ENCODE measurements around the gene USP17L19.
"Not testable (repeated sequence)": the region's sequence is repeated elsewhere in the genome, so short reads cannot be mapped to it uniquely, and the experiment has no call there.

USP17L19 gene

GRCh38 chr4:9253078-9253477 lies at the start of gene USP17L19:
Gene USP17L19 (plus strand): TSS chr4:9253378. CDS start chr4:9253378, 0 bp downstream.
- not testable (repeated sequence) for DNase-seq

- not testable (repeated sequence) for DNase-seq
Observed at GRCh38 chr4:9210357-9210756, 42.8 kb upstream of the USP17L19 start, which contains the start of gene USP17L10. Gene USP17L10 (plus strand): TSS chr4:9210657. CDS start chr4:9210657, 0 bp downstream.

- DNase-seq: not testable (repeated sequence)
Observed at GRCh38 chr4:9214701-9215100, 38.5 kb upstream of the USP17L19 start.

- DNase-seq: not testable (repeated sequence)
Observed at GRCh38 chr4:9215105-9215504, 38.1 kb upstream of the USP17L19 start, which contains the start of gene USP17L11. Gene USP17L11 (plus strand): TSS chr4:9215405. CDS start chr4:9215405, 0 bp downstream.

GRCh38 chr4:9219852-9220251 lies 33.3 kb upstream of the USP17L19 start, which contains the start of gene USP17L12:
Gene USP17L12 (plus strand): TSS chr4:9220152. CDS start chr4:9220152, 0 bp downstream.
- DNase-seq: not testable (repeated sequence)

GRCh38 chr4:9224596-9224995 lies 28.6 kb upstream of the USP17L19 start, which contains the start of gene USP17L13:
Gene USP17L13 (plus strand): TSS chr4:9224896. CDS start chr4:9224896, 0 bp downstream.
- not testable (repeated sequence) for DNase-seq

GRCh38 chr4:9230249-9230648 lies 22.9 kb upstream of the USP17L19 start:
- peak; percentile 5 for DNase-seq

GRCh38 chr4:9234085-9234484 lies 19.1 kb upstream of the USP17L19 start, which contains the start of gene USP17L15:
Gene USP17L15 (plus strand): TSS chr4:9234385. CDS start chr4:9234385, 0 bp downstream.
- not testable (repeated sequence) for DNase-seq

GRCh38 chr4:9238461-9238860 lies 14.7 kb upstream of the USP17L19 start:
- DNase-seq: not testable (repeated sequence)

- DNase-seq: not testable (repeated sequence)
Observed at GRCh38 chr4:9243579-9243978, 9.6 kb upstream of the USP17L19 start, which contains the start of gene USP17L17. Gene USP17L17 (plus strand): TSS chr4:9243879. CDS start chr4:9243879, 0 bp downstream.

- peak; percentile 7 for DNase-seq
Observed at GRCh38 chr4:9247953-9248680, 5.1 kb upstream of the USP17L19 start, which contains the start of gene USP17L18. Gene USP17L18 (plus strand): TSS chr4:9248630. CDS start chr4:9248630, 0 bp downstream.

GRCh38 chr4:9257824-9258223 lies 4.6 kb downstream of the USP17L19 start, which contains the start of gene USP17L20:
Gene USP17L20 (plus strand): TSS chr4:9258124. CDS start chr4:9258124, 0 bp downstream.
- DNase-seq: not testable (repeated sequence)

GRCh38 chr4:9262572-9262971 lies 9.4 kb downstream of the USP17L19 start, which contains the start of gene USP17L21:
Gene USP17L21 (plus strand): TSS chr4:9262872. CDS start chr4:9262872, 0 bp downstream.
- DNase-seq: not testable (repeated sequence)

GRCh38 chr4:9267319-9267718 lies 14.1 kb downstream of the USP17L19 start, which contains the start of gene USP17L22:
Gene USP17L22 (plus strand): TSS chr4:9267619. CDS start chr4:9267619, 0 bp downstream.
- DNase-seq: not testable (repeated sequence)

GRCh38 chr4:9271719-9272118 lies 18.5 kb downstream of the USP17L19 start:
- DNase-seq: peak; percentile 25

Data from activated CD4-positive, alpha-beta T cell treated with anti-CD3 and anti-CD28 coated beads for 1 hour (primary cell).